Measurements from ENCODE around the gene MAP6.

GRCh38 chr11:75632450-75632849 is 36.4 kb downstream of the MAP6 start:
- no peak for TF ChIP-seq CTCF (conservative IDR thresholded peaks at IDR 0.05; ENCODE audit: low read depth in 2 of 2)
- no peak for TF ChIP-seq EZH2 (IDR thresholded peaks at IDR 0.05; ENCODE audit: low read depth, unreplicated experiment)
- no peak for TF ChIP-seq POLR2AphosphoS5 (IDR thresholded peaks at IDR 0.05; ENCODE audit: low read depth)
- TF ChIP-seq ZNF331 (CRISPR knock-in tag; IDR thresholded peaks at IDR 0.05; ENCODE audit: low read depth), result no peak
- no peak for TF ChIP-seq EZH2phosphoT487 (IDR thresholded peaks at IDR 0.05; ENCODE audit: unreplicated experiment)
